ENCODE measurements around the gene CRY1. TPM values are rescaled to one million over a fixed set of nuclear protein-coding genes. Genes with fewer than 3 reads are reported as not detected.

CRY1 gene
- polyA plus RNA-seq, 1 experiment, result 13.7 TPM

DNA sequence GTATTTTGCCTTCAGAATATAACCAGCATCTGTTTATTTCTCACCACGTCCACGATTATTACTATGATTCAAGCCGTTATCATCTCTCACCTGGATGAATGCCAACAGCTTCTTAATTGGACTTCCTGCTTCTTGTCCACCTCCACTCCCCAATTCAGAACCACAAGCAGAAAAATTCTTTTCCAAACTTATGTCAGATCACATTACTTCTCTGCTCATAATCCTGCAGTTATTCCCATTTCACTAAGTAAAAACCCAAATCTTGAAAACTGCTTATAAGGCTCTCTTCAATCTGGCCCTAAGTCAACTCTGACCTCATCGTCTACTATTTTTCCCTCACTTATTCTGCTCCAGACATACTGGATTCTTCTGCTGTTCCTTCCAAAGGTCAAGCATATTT lies 2.0 kb downstream of the CRY1 start:
- ChIA-PET CTCF (interaction anchor here (0.6 to 5.9 kb wide), 34 partner anchors 8 to 653 kb away, joined by 3 to 59 read pairs (median 4); partner anchors contain the start of genes MTERF2 and TMEM263), POLR2A (interaction anchor here (0.6 to 1.4 kb wide), 2 partner anchors 12 to 841 kb away, joined by 3 to 4 read pairs; no protein-coding TSS in a partner anchor)
- TF ChIP-seq, protein P1, sequence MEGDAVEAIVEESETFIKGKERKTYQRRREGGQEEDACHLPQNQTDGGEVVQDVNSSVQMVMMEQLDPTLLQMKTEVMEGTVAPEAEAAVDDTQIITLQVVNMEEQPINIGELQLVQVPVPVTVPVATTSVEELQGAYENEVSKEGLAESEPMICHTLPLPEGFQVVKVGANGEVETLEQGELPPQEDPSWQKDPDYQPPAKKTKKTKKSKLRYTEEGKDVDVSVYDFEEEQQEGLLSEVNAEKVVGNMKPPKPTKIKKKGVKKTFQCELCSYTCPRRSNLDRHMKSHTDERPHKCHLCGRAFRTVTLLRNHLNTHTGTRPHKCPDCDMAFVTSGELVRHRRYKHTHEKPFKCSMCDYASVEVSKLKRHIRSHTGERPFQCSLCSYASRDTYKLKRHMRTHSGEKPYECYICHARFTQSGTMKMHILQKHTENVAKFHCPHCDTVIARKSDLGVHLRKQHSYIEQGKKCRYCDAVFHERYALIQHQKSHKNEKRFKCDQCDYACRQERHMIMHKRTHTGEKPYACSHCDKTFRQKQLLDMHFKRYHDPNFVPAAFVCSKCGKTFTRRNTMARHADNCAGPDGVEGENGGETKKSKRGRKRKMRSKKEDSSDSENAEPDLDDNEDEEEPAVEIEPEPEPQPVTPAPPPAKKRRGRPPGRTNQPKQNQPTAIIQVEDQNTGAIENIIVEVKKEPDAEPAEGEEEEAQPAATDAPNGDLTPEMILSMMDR (IDR thresholded peaks at IDR 0.05; ENCODE audit: low read depth, low read length), result no peak
- Histone ChIP-seq H3K27me3 (ENCODE audit: control insufficient read depth, insufficient read depth, low read length) (no peaks in the 10 kb centered on the region), H3K9me3 (ENCODE audit: control insufficient read depth, insufficient read depth, low read length) (peaks cover under 1% of the 10 kb centered on the region; the same call in 1 of the 2 replicates), H3K27ac (ENCODE audit: low read depth, low read length) (no peak overlapping the region), H3K4me3 (ENCODE audit: low read depth, low read length) (peak overlapping the region; percentile 49)
- no peak for DNase-seq (ENCODE audit: low read depth, low spot score)

DNA sequence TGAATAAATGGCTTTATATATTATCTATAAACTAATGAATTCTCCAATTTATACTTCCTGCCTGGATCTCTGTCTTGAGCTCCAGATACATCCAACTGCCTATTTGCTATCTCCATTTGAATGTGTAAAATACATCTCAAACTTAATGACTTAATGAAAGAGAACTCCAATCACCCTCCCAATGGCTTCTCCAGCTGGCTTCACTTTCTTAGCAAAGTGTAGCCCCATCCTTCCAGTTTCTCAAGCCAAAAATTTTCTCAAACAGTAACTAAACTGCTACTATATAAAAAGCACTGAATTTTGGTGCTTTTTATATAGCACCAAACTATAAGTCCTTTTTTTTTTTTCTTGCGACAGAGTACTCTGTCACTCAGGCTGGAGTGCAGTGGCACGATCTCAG lies 2.6 kb downstream of the CRY1 start:
- Histone ChIP-seq H3K4me3 (ENCODE audit: low read depth, low read length) (no peak overlapping the region), H3K9me3 (ENCODE audit: control insufficient read depth, insufficient read depth, low read length) (no peaks in the 10 kb centered on the region; the same call in 1 of the 2 replicates), H3K27ac (ENCODE audit: low read depth, low read length) (no peak overlapping the region), H3K27me3 (ENCODE audit: control insufficient read depth, insufficient read depth, low read length) (no peaks in the 10 kb centered on the region)
- ChIA-PET CTCF (interaction anchor here (0.6 to 5.9 kb wide), 10 partner anchors 11 to 653 kb away, joined by 3 to 59 read pairs (median 4); partner anchors contain the start of gene TMEM263), POLR2A (no interaction called here)
- TF ChIP-seq, protein P1 (IDR thresholded peaks at IDR 0.05; ENCODE audit: low read depth, low read length), result no peak
- DNase-seq (ENCODE audit: low read depth, low spot score), result no peak

GRCh38 chr12:107088912-107089311 lies 4.4 kb downstream of the CRY1 start:
- no peaks in the 10 kb centered on the region for H3K27me3 ChIP-seq (ENCODE audit: control insufficient read depth, insufficient read depth, low read length)
- ChIA-PET CTCF (interaction anchor here (3.0 to 5.9 kb wide), 3 partner anchors 10 to 521 kb away, joined by 18 to 59 read pairs (median 51); no protein-coding TSS in a partner anchor), POLR2A (interaction anchor here (0.5 kb wide), 1 partner anchor 59 kb away, joined by 10 read pairs; no protein-coding TSS in a partner anchor)

GRCh38 chr12:107086314-107086713 lies 7.0 kb downstream of the CRY1 start:
- H3K27ac ChIP-seq (ENCODE audit: low read depth, low read length), result no peak overlapping the region
- CTCF ChIA-PET, result no interaction called here
- H3K9me3 ChIP-seq (ENCODE audit: control insufficient read depth, insufficient read depth, low read length), result no peaks in the 10 kb centered on the region
- POLR2A ChIA-PET, result no interaction called here
- TF ChIP-seq, protein P1 (IDR thresholded peaks at IDR 0.05; ENCODE audit: low read depth, low read length), result no peak
- H3K4me3 ChIP-seq (ENCODE audit: low read depth, low read length), result no peak overlapping the region
- DNase-seq (ENCODE audit: low read depth, low spot score), result no peak
- H3K27me3 ChIP-seq (ENCODE audit: control insufficient read depth, insufficient read depth, low read length), result no peaks in the 10 kb centered on the region

More at GRCh38 chr12:107088912-107089311, 4.4 kb downstream of the CRY1 start:
- H3K9me3 ChIP-seq (ENCODE audit: control insufficient read depth, insufficient read depth, low read length), result no peaks in the 10 kb centered on the region; the same call in 1 of the 2 replicates
- TF ChIP-seq, protein P1 (IDR thresholded peaks at IDR 0.05; ENCODE audit: low read depth, low read length), result no peak
- no peak overlapping the region for H3K27ac ChIP-seq (ENCODE audit: low read depth, low read length)
- no peak for DNase-seq (ENCODE audit: low read depth, low spot score)
- no peak overlapping the region for H3K4me3 ChIP-seq (ENCODE audit: low read depth, low read length)

- TF ChIP-seq, protein P1 (IDR thresholded peaks at IDR 0.05; ENCODE audit: low read depth, low read length), result no peak
- Histone ChIP-seq H3K27me3 (ENCODE audit: control insufficient read depth, insufficient read depth, low read length) (no peaks in the 10 kb centered on the region), H3K9me3 (ENCODE audit: control insufficient read depth, insufficient read depth, low read length) (no peaks in the 10 kb centered on the region), H3K27ac (ENCODE audit: low read depth, low read length) (no peak overlapping the region), H3K4me3 (ENCODE audit: low read depth, low read length) (no peak overlapping the region)
- ChIA-PET CTCF (interaction anchor here (4.5 kb wide), 1 partner anchor 8 kb away, joined by 59 read pairs; no protein-coding TSS in a partner anchor), POLR2A (no interaction called here)
- DNase-seq (ENCODE audit: low read depth, low spot score), result no peak
These were observed 11.6 kb downstream of the CRY1 start for GRCh38 chr12:107081778-107082177.
